B cell (primary cell): ENCODE measurements around the gene KCNQ2. TPM values are rescaled to one million over a fixed set of nuclear protein-coding genes. Genes with fewer than 3 reads are reported as not detected.

Experiments used
- ATAC-seq: fragments of 200-7000 bp; cut with Tn5 transposase; one replicate; pipeline ENCODE4 v1.10.0; 2021; ENCODE audit warnings: low read depth, mild to moderate bottlenecking, moderate number of reproducible peaks, moderate library complexity
- CTCF ChIA-PET: fragments of 350-600 bp; sonication (Branson Sonifier 250); formaldehyde crosslinking; loops from one replicate; lab custom pipeline; 2021; ENCODE audit warnings: antibody characterized with exemption, inconsistent platforms; lab: Charles Lee
- POLR2A ChIA-PET: fragments of 350-600 bp; sonication (Branson Sonifier 250); formaldehyde crosslinking; loops from one replicate; lab custom pipeline; 2021; ENCODE audit warnings: antibody characterized with exemption; lab: Charles Lee
- DNase-seq: peaks from one replicate; pipeline ENCODE4 v3.0.0; 2013
- H2AFZ ChIP-seq: 2 replicates; pipeline ENCODE4 v1.6.1; 2012; ENCODE audit warnings: mild to moderate bottlenecking, low read depth, low read length; ENCODE audit not compliant: insufficient read depth, poor library complexity, severe bottlenecking
- H3K27ac ChIP-seq, 2 donors: 1 replicate in 1 of 2; 2 replicates in 1 of 2; pipeline ENCODE4 v1.5.1; 2012 to 2013; ENCODE audit warnings: low read length in 2 of 2, mild to moderate bottlenecking in 2 of 2, moderate library complexity in 1 of 2
- H3K27me3 ChIP-seq, 4 experiments: fragments of 200-600 bp in 1 of 4; sonication (generic) in 1 of 4; replicated peaks in 1 of 4; 1 replicate in 2 of 4; 2 replicates in 2 of 4; pipeline versions ENCODE4 v1.6.1 to v1.7.0; 2013 to 2016; ENCODE audit warnings: low read length in 3 of 4, mild to moderate bottlenecking in 2 of 4, mixed read lengths in 1 of 4, moderate library complexity in 1 of 4; ENCODE audit not compliant: insufficient read depth in 4 of 4, control insufficient read depth in 3 of 4; ENCODE audit errors: control extremely low read depth in 1 of 4
- H3K36me3 ChIP-seq, 2 experiments: replicated peaks in 1 of 2; 1 replicate in 1 of 2; 2 replicates in 1 of 2; pipeline versions ENCODE4 v1.6.1 to v1.7.1; 2013; ENCODE audit warnings: low read length in 1 of 2; ENCODE audit not compliant: insufficient read depth in 2 of 2, control insufficient read depth in 1 of 2; ENCODE audit errors: control extremely low read depth in 1 of 2, extremely low read depth in 1 of 2
- H3K4me1 ChIP-seq, 2 donors: fragments of 200-600 bp in 1 of 2; sonication (generic) in 1 of 2; 1 replicate in 1 of 2; 2 replicates in 1 of 2; pipeline versions ENCODE4 v1.5.1 to v1.6.1; 2013 to 2017; ENCODE audit warnings: low read length in 2 of 2; ENCODE audit not compliant: control insufficient read depth in 2 of 2, insufficient read depth in 2 of 2
- H3K4me2 ChIP-seq: replicated peaks from 2 replicates; pipeline ENCODE3; 2012; ENCODE audit warnings: mild to moderate bottlenecking, low read depth, low read length; ENCODE audit not compliant: poor library complexity, severe bottlenecking
- H3K4me3 ChIP-seq, 5 experiments: fragments of 200-600 bp in 1 of 5; sonication (generic) in 1 of 5; 1 replicate in 3 of 5; 2 replicates in 2 of 5; pipeline versions ENCODE4 v1.5.1 to v1.7.0; 2011 to 2016; ENCODE audit warnings: low read length in 4 of 5, mild to moderate bottlenecking in 4 of 5, low read depth in 2 of 5, control low read depth in 1 of 5, moderate library complexity in 1 of 5; ENCODE audit not compliant: insufficient read depth in 1 of 5; ENCODE audit errors: control extremely low read depth in 1 of 5, extremely low read depth in 1 of 5
- H3K79me2 ChIP-seq: fragments of 200-600 bp; sonication (generic); one replicate; pipeline ENCODE4 v1.6.0; 2016; ENCODE audit warnings: low read length; ENCODE audit not compliant: control insufficient read depth, insufficient read depth
- H3K9ac ChIP-seq: fragments of 200-600 bp; sonication (generic); 2 replicates; pipeline ENCODE4 v1.6.1; 2017; ENCODE audit warnings: mild to moderate bottlenecking, low read length, moderate library complexity
- H3K9me3 ChIP-seq, 3 donors: one replicate each; pipeline versions ENCODE4 v1.6.1 to v1.7.1; 2013; ENCODE audit warnings: low read length in 2 of 3; ENCODE audit not compliant: control insufficient read depth in 2 of 3, insufficient read depth in 1 of 3; ENCODE audit errors: control extremely low read depth in 1 of 3
- H4K20me1 ChIP-seq: 2 replicates; pipeline ENCODE4 v1.6.0; 2012; ENCODE audit warnings: mild to moderate bottlenecking, low read length; ENCODE audit not compliant: insufficient read depth, control insufficient read depth, poor library complexity, severe bottlenecking
- H3K27ac Mint-ChIP-seq: one replicate; pipeline ENCODE4 v1.8.0; 2021; ENCODE audit warnings: mixed read lengths
- H3K27me3 Mint-ChIP-seq: one replicate; pipeline ENCODE4 v1.8.0; 2021; ENCODE audit warnings: mixed read lengths
- H3K4me1 Mint-ChIP-seq: one replicate; pipeline ENCODE4 v1.8.0; 2021; ENCODE audit warnings: mixed read lengths
- H3K4me3 Mint-ChIP-seq: one replicate; pipeline ENCODE4 v1.8.0; 2021; ENCODE audit warnings: mixed read lengths
- H3K9me3 Mint-ChIP-seq: one replicate; pipeline ENCODE4 v1.8.0; 2022; ENCODE audit warnings: mixed read lengths; ENCODE audit not compliant: insufficient read depth
- CTCF ChIP-seq: fragments of 200-600 bp; IDR thresholded peaks from one replicate; pipeline ENCODE4 v1.8.0; 2022; ENCODE audit warnings: antibody characterized with exemption, mild to moderate bottlenecking
- EZH2 ChIP-seq: IDR thresholded peaks from 2 replicates; pipeline ENCODE4 v1.6.1; 2012; ENCODE audit warnings: borderline replicate concordance, low read depth, mild to moderate bottlenecking, moderate library complexity, low read length; ENCODE audit not compliant: insufficient read depth, poor library complexity, severe bottlenecking
- WGBS: methylation state at CpG from one replicate; pipeline ENCODE4 v1.1.5; 2013; ENCODE audit warnings: missing lambda C conversion rate; ENCODE audit not compliant: insufficient coverage; 5-methylcytosine and 5-hydroxymethylcytosine counted together
- intact Hi-C: fragments of 100-400 bp; cut with micrococcal nuclease; formaldehyde crosslinking; loops from one replicate; pipeline ENCODE4 v1.10.0; 2022
- polyA plus RNA-seq: library from polyadenylated mRNA; depleted of rRNA; stranded (reverse); fragments of >200 nt; gene quantifications from 2 replicates; pipeline ENCODE4 v1.2.3, GENCODE V29; 2012
- total RNA-seq, 2 donors: library from RNA; stranded (reverse); fragments of 120-200 nt in 1 of 2; gene quantifications; 1 replicate in 1 of 2; 2 replicates in 1 of 2; pipeline versions ENCODE4 v1.2.3 to v1.2.4, GENCODE V29; 2013 to 2022

Gene KCNQ2
- total and polyA plus RNA-seq, 2 donors (not counting 1 experiment from before 2014, with no cell fraction given): 0.12 TPM; not detected in 1

- Histone ChIP-seq H3K9me3 (peaks cover 0 to 6% (median 0%) of the 10 kb centered on the region in 3 donors), H3K4me3 (no peak overlapping the region), H3K27me3 (no peaks in the 10 kb centered on the region), H3K79me2 (no peaks in the 10 kb centered on the region), H3K27ac (no peak overlapping the region), H3K4me2 (no peak overlapping the region), H3K9ac (no peak overlapping the region), H4K20me1 (no peaks in the 10 kb centered on the region), H3K36me3 (no peaks in the 10 kb centered on the region), H3K4me1 (no peaks in the 10 kb centered on the region), H2AFZ (no peak overlapping the region)
- Mint-ChIP-seq H3K27ac (no peak overlapping the region), H3K4me3 (no peak overlapping the region), H3K4me1 (no peaks in the 10 kb centered on the region), H3K9me3 (no peaks in the 10 kb centered on the region), H3K27me3 (no peaks in the 10 kb centered on the region)
- CTCF ChIA-PET: no interaction called here
- TF ChIP-seq CTCF (no peak), EZH2 (no peak)
- POLR2A ChIA-PET: no interaction called here
- 97% methylated on average over 25 of the region's 25 CpGs for WGBS
- ATAC-seq (no peak), DNase-seq (no peak)
- intact Hi-C loops: no loop called here
Observed at GRCh38 chr20:63424613-63425012, 47.8 kb downstream of the KCNQ2 start.

GRCh38 chr20:63423751-63424150, 48.7 kb downstream of the KCNQ2 start:
- POLR2A ChIA-PET: no interaction called here
- H3K27me3 ChIP-seq: no peaks in the 10 kb centered on the region
- CTCF ChIA-PET: no interaction called here
- H3K9ac ChIP-seq: no peak overlapping the region
- H3K4me1 Mint-ChIP-seq: no peaks in the 10 kb centered on the region
- no peaks in the 10 kb centered on the region for H3K79me2 ChIP-seq
- H3K4me1 ChIP-seq: no peaks in the 10 kb centered on the region
- H2AFZ ChIP-seq: no peak overlapping the region
- intact Hi-C loops: no loop called here
- H3K4me2 ChIP-seq: no peak overlapping the region
- H3K27me3 Mint-ChIP-seq: no peaks in the 10 kb centered on the region
- no peak overlapping the region for H3K27ac Mint-ChIP-seq
- no peak overlapping the region for H3K27ac ChIP-seq
- peaks cover 0 to 6% (median 0%) of the 10 kb centered on the region in 3 donors for H3K9me3 ChIP-seq
- no peaks in the 10 kb centered on the region for H3K36me3 ChIP-seq
- H3K4me3 ChIP-seq: no peak overlapping the region
- no peaks in the 10 kb centered on the region for H4K20me1 ChIP-seq
- H3K9me3 Mint-ChIP-seq: no peaks in the 10 kb centered on the region
- ATAC-seq (no peak), DNase-seq (no peak)
- no peak overlapping the region for H3K4me3 Mint-ChIP-seq
- 81% methylated on average over 20 of the region's 21 CpGs for WGBS
- no peak for TF ChIP-seq CTCF
- TF ChIP-seq EZH2: no peak
